Hepatocyte (in vitro differentiated cells): Measurements from ENCODE around the gene ICAM2.

Experiments used
- EZH2 ChIP-seq: fragments of 200-600 bp; sonication (generic); IDR thresholded peaks from 2 replicates; pipeline ENCODE4 v1.6.1; 2016; ENCODE audit warnings: antibody characterized with exemption, mild to moderate bottlenecking, borderline replicate concordance
- TF ChIP-seq, protein P1 (sequence below): fragments of 200-600 bp; sonication (generic); IDR thresholded peaks from 2 replicates; pipeline ENCODE4 v1.5.1; 2016; ENCODE audit warnings: antibody characterized with exemption, mild to moderate bottlenecking; ENCODE audit not compliant: poor library complexity

DNA sequence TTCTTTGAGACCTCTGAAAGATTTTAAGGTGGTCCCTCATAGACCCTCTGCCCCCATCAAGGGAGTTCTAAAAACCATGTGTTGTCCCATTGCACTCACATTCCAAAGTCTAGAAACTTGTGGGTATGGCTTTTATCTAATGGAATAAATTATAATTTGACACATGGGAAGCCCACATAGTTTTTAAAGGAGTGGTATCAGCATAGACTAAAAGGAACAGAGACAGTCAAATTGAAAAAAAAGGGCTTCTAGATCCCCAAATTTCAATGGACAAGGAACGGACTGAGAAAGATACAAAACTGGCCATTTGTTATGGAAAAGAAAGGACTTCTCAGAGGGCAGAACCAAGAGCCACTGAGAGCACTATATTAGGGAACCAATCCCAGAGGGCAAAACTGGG is 48.7 kb upstream of the ICAM2 start:
- no peak for TF ChIP-seq EZH2
- TF ChIP-seq, protein P1, sequence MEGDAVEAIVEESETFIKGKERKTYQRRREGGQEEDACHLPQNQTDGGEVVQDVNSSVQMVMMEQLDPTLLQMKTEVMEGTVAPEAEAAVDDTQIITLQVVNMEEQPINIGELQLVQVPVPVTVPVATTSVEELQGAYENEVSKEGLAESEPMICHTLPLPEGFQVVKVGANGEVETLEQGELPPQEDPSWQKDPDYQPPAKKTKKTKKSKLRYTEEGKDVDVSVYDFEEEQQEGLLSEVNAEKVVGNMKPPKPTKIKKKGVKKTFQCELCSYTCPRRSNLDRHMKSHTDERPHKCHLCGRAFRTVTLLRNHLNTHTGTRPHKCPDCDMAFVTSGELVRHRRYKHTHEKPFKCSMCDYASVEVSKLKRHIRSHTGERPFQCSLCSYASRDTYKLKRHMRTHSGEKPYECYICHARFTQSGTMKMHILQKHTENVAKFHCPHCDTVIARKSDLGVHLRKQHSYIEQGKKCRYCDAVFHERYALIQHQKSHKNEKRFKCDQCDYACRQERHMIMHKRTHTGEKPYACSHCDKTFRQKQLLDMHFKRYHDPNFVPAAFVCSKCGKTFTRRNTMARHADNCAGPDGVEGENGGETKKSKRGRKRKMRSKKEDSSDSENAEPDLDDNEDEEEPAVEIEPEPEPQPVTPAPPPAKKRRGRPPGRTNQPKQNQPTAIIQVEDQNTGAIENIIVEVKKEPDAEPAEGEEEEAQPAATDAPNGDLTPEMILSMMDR: no peak
